ENCODE measurements around the gene CLSTN2. TPM values are rescaled to one million over a fixed set of nuclear protein-coding genes. Genes with fewer than 3 reads are reported as not detected.

The CLSTN2 gene
- total and polyA plus RNA-seq, 2 experiments from 2014 or later: 3.5 to 7.0 TPM

GRCh38 chr3:139987908-139988307, 52.9 kb downstream of the CLSTN2 start:
- TF ChIP-seq, protein P1, sequence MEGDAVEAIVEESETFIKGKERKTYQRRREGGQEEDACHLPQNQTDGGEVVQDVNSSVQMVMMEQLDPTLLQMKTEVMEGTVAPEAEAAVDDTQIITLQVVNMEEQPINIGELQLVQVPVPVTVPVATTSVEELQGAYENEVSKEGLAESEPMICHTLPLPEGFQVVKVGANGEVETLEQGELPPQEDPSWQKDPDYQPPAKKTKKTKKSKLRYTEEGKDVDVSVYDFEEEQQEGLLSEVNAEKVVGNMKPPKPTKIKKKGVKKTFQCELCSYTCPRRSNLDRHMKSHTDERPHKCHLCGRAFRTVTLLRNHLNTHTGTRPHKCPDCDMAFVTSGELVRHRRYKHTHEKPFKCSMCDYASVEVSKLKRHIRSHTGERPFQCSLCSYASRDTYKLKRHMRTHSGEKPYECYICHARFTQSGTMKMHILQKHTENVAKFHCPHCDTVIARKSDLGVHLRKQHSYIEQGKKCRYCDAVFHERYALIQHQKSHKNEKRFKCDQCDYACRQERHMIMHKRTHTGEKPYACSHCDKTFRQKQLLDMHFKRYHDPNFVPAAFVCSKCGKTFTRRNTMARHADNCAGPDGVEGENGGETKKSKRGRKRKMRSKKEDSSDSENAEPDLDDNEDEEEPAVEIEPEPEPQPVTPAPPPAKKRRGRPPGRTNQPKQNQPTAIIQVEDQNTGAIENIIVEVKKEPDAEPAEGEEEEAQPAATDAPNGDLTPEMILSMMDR (IDR thresholded peaks at IDR 0.05; ENCODE audit: low read depth, low read length): no peak
- Histone ChIP-seq H3K27ac (no peak overlapping the region), H3K4me3 (no peak overlapping the region), H3K36me3 (no peaks in the 10 kb centered on the region), H3K9me3 (ENCODE audit: low read depth) (no peaks in the 10 kb centered on the region), H3K4me1 (ENCODE audit: low read depth) (no peaks in the 10 kb centered on the region), H3K27me3 (peaks cover 3% of the 10 kb centered on the region)
- DNase-seq (ENCODE audit: low read depth in 1 of 2, low spot score in 1 of 2): no peak

- TF ChIP-seq, protein P1 (IDR thresholded peaks at IDR 0.05; ENCODE audit: low read depth, low read length): no peak
- Histone ChIP-seq H3K36me3 (no peaks in the 10 kb centered on the region), H3K9me3 (ENCODE audit: low read depth) (no peaks in the 10 kb centered on the region), H3K27ac (no peak overlapping the region), H3K27me3 (peaks cover 3% of the 10 kb centered on the region), H3K4me3 (no peak overlapping the region), H3K4me1 (ENCODE audit: low read depth) (no peaks in the 10 kb centered on the region)
- no peak for DNase-seq (ENCODE audit: low read depth in 1 of 2, low spot score in 1 of 2)
Measured at GRCh38 chr3:139988472-139989156, 53.6 kb downstream of the CLSTN2 start.

DNA sequence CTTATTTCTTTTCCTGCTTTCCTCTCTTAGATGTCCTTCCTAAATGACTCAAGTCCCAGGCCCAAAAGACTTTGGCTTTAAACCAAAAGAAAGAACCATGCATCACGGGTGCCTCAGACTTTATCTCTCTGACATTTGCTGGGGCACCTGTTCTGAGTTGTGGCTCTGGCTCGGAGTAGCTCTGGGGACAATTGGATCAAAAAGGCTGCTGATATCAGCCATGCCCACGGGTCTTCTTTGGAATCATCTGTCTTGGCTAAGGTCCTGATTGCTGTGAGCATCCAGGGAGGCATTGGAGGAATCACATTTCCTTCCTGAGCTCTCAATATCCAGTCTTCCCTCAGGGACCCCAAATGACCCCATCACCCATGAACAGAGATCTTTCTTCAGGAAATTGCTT, 59.9 kb downstream of the CLSTN2 start:
- Histone ChIP-seq H3K4me3 (no peak overlapping the region), H3K4me1 (ENCODE audit: low read depth) (no peaks in the 10 kb centered on the region), H3K27me3 (no peaks in the 10 kb centered on the region), H3K36me3 (no peaks in the 10 kb centered on the region), H3K27ac (no peak overlapping the region), H3K9me3 (ENCODE audit: low read depth) (no peaks in the 10 kb centered on the region)
- TF ChIP-seq, protein P1 (IDR thresholded peaks at IDR 0.05; ENCODE audit: low read depth, low read length): no peak
- DNase-seq (ENCODE audit: low read depth in 1 of 2, low spot score in 1 of 2): no peak

DNA sequence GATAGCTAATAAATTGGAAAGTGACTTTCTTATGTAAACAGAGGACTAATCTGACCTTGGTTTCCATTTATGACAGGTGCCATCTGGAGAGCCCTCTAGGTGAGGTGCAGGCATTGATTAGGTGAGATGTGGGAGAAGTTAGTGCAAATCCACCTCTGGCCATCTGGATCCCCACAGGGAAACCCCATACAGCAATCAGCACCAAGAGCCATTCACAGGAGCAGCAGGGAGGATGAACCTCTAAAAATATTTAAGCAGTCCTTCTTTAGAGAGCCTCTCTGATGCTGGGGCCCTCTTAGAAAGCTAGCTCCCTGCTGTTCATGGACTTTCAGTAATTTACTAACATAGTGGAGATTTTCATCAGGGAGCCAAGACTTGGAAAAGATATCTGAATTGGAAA, 69.3 kb downstream of the CLSTN2 start:
- no peaks in the 10 kb centered on the region for H3K4me1 ChIP-seq (ENCODE audit: low read depth)
- no peak overlapping the region for H3K27ac ChIP-seq
- no peaks in the 10 kb centered on the region for H3K9me3 ChIP-seq (ENCODE audit: low read depth)
- no peak overlapping the region for H3K4me3 ChIP-seq
- no peaks in the 10 kb centered on the region for H3K27me3 ChIP-seq
- no peaks in the 10 kb centered on the region for H3K36me3 ChIP-seq
- TF ChIP-seq, protein P1 (IDR thresholded peaks at IDR 0.05; ENCODE audit: low read depth, low read length): no peak
- no peak for DNase-seq (ENCODE audit: low read depth in 1 of 2, low spot score in 1 of 2)

- Histone ChIP-seq H3K4me1 (ENCODE audit: low read depth) (no peaks in the 10 kb centered on the region), H3K27ac (no peak overlapping the region), H3K9me3 (ENCODE audit: low read depth) (no peaks in the 10 kb centered on the region), H3K4me3 (no peak overlapping the region), H3K36me3 (no peaks in the 10 kb centered on the region), H3K27me3 (no peaks in the 10 kb centered on the region)
- DNase-seq (ENCODE audit: low read depth in 1 of 2, low spot score in 1 of 2): peak in 1 of 2 donors; percentile 11
- TF ChIP-seq, protein P1 (IDR thresholded peaks at IDR 0.05; ENCODE audit: low read depth, low read length): no peak
Measured at GRCh38 chr3:140006331-140006730, 71.3 kb downstream of the CLSTN2 start.

All from cardiac muscle cell (in vitro differentiated cells and primary cell).